Liver (tissue), 9 donors: Measurements from ENCODE around the gene CAT. TPM values are rescaled to one million over a fixed set of nuclear protein-coding genes. Genes with fewer than 3 reads are reported as not detected.

Source experiments
- DNase-seq: peaks from one replicate; pipeline ENCODE4 v3.0.0-alpha.2; 2017; ENCODE audit warnings: low spot score
- H3K27ac ChIP-seq, 2 donors: one replicate each; pipeline ENCODE4 v1.7.0; 2013; ENCODE audit warnings: inconsistent platforms in 2 of 2, low read length in 2 of 2, control low read depth in 1 of 2, low read depth in 1 of 2, mild to moderate bottlenecking in 1 of 2
- H3K27me3 ChIP-seq, 4 donors: one replicate each; pipeline versions ENCODE4 v1.6.1 to v1.7.0; 2013; ENCODE audit warnings: low read length in 3 of 4, inconsistent platforms in 1 of 4, mild to moderate bottlenecking in 1 of 4, moderate library complexity in 1 of 4; ENCODE audit not compliant: control insufficient read depth in 4 of 4, insufficient read depth in 4 of 4
- H3K36me3 ChIP-seq, 4 donors: one replicate each; pipeline versions ENCODE4 v1.6.1 to v1.7.0; 2013; ENCODE audit warnings: low read length in 3 of 4, mild to moderate bottlenecking in 3 of 4, low read depth in 1 of 4, moderate library complexity in 1 of 4; ENCODE audit not compliant: control insufficient read depth in 4 of 4, insufficient read depth in 3 of 4
- H3K4me1 ChIP-seq, 4 donors: one replicate each; pipeline versions ENCODE4 v1.6.1 to v1.7.0; 2013; ENCODE audit warnings: low read length in 3 of 4, mild to moderate bottlenecking in 3 of 4, moderate library complexity in 1 of 4; ENCODE audit not compliant: control insufficient read depth in 4 of 4, insufficient read depth in 4 of 4
- H3K4me3 ChIP-seq, 3 donors: one replicate each; pipeline versions ENCODE4 v1.6.1 to v1.7.0; 2013; ENCODE audit warnings: low read length in 3 of 3, control low read depth in 1 of 3, low read depth in 1 of 3, mild to moderate bottlenecking in 1 of 3
- H3K9ac ChIP-seq, 2 donors: one replicate each; pipeline ENCODE4 v1.7.0; 2013; ENCODE audit warnings: low read length in 2 of 2, mild to moderate bottlenecking in 2 of 2, moderate library complexity in 2 of 2, control low read depth in 1 of 2, low read depth in 1 of 2
- H3K9me3 ChIP-seq, 4 donors: one replicate each; pipeline versions ENCODE4 v1.6.1 to v1.7.0; 2013; ENCODE audit warnings: low read length in 3 of 4; ENCODE audit not compliant: control insufficient read depth in 4 of 4
- EGR1 ChIP-seq, 2 donors: IDR thresholded peaks; 2 replicates each; pipeline ENCODE4 v1.6.1; 2016 to 2018; ENCODE audit warnings: antibody characterized with exemption in 2 of 2, low read depth in 2 of 2
- FOXA2 ChIP-seq: IDR thresholded peaks from 2 replicates; pipeline ENCODE4 v1.6.1; 2016; ENCODE audit warnings: antibody characterized with exemption
- GABPA ChIP-seq, 2 donors: IDR thresholded peaks in 1 of 2; conservative IDR thresholded peaks in 1 of 2; 2 replicates each; pipeline ENCODE4 v1.6.1; 2016; ENCODE audit warnings: antibody characterized with exemption in 2 of 2, mild to moderate bottlenecking in 1 of 2, moderate library complexity in 1 of 2
- HNF4A ChIP-seq, 2 donors: conservative IDR thresholded peaks; 2 replicates each; pipeline ENCODE4 v1.6.1; 2016; ENCODE audit warnings: antibody characterized with exemption in 2 of 2, mild to moderate bottlenecking in 2 of 2
- HNF4G ChIP-seq: IDR thresholded peaks from 2 replicates; pipeline ENCODE4 v1.6.1; 2016; ENCODE audit warnings: antibody characterized with exemption
- NR2F2 ChIP-seq: IDR thresholded peaks from 2 replicates; pipeline ENCODE4 v1.6.1; 2016; ENCODE audit warnings: antibody characterized with exemption
- RAD21 ChIP-seq, 2 donors: IDR thresholded peaks; 2 replicates each; pipeline ENCODE4 v1.6.1; 2016; ENCODE audit warnings: antibody characterized with exemption in 2 of 2, mild to moderate bottlenecking in 2 of 2
- RXRA ChIP-seq, 2 donors: IDR thresholded peaks; 2 replicates each; pipeline ENCODE4 v1.6.1; 2017 to 2018; ENCODE audit warnings: antibody characterized with exemption in 2 of 2, mild to moderate bottlenecking in 1 of 2
- SP1 ChIP-seq: IDR thresholded peaks from 2 replicates; pipeline ENCODE4 v1.6.1; 2018; ENCODE audit warnings: antibody characterized with exemption, mild to moderate bottlenecking
- TAF1 ChIP-seq: conservative IDR thresholded peaks from 2 replicates; pipeline ENCODE4 v1.6.1; 2016; ENCODE audit warnings: antibody characterized with exemption, mild to moderate bottlenecking
- YY1 ChIP-seq: IDR thresholded peaks from 2 replicates; pipeline ENCODE4 v1.6.1; 2016; ENCODE audit warnings: antibody characterized with exemption, mild to moderate bottlenecking
- WGBS: extraction: QIAGEN DNeasy Blood & Tissue Kit; methylation state at CpG from one replicate; pipeline ENCODE4 v1.1.7; 2013; 5-methylcytosine and 5-hydroxymethylcytosine counted together
- polyA plus RNA-seq, 2 donors: library from polyadenylated mRNA; stranded (reverse) in 1 of 2; unstranded in 1 of 2; fragments of 200-250 nt in 1 of 2; fragments of >200 nt in 1 of 2; fragmentation: Nextera tagmentation in 1 of 2; extraction: Ambion mirVana in 1 of 2; gene quantifications; one replicate each; pipeline versions ENCODE4 v1.2.1 to v1.2.3, GENCODE V29; 2013 to 2015
- total RNA-seq, 2 donors: library from RNA; depleted of rRNA; stranded (reverse); fragments of >200 nt; gene quantifications; one replicate each; pipeline ENCODE4 v1.2.3, GENCODE V29; 2014
- TF ChIP-seq, protein P1 (sequence below): IDR thresholded peaks from 2 replicates; pipeline ENCODE4 v1.6.1; 2016; ENCODE audit warnings: antibody characterized with exemption, mild to moderate bottlenecking
- TF ChIP-seq, protein P2 (sequence below): fragments of 150-350 bp; IDR thresholded peaks from 2 replicates; pipeline ENCODE4 v1.5.1; 2017; ENCODE audit warnings: improper control_type of control experiment, low read depth, low read length; ENCODE audit not compliant: missing input control
- TF ChIP-seq, protein P3 (sequence below): IDR thresholded peaks from 2 replicates; pipeline ENCODE4 v1.6.1; 2016; ENCODE audit warnings: antibody characterized with exemption
- TF ChIP-seq, protein P4 (sequence below): IDR thresholded peaks from 2 replicates; pipeline ENCODE4 v1.6.1; 2016; ENCODE audit warnings: antibody characterized with exemption
- TF ChIP-seq, protein P5 (sequence below): IDR thresholded peaks from 2 replicates; pipeline ENCODE4 v1.6.1; 2016; ENCODE audit warnings: antibody characterized with exemption
- donor health status: healthy.
- donor health status: healthy.
- donor health status: healthy.
- donor health status: healthy.
- donor health status: healthy.

Gene CAT
- total and polyA plus RNA-seq, 4 donors, result 270 to 620 (median 388) TPM

DNA sequence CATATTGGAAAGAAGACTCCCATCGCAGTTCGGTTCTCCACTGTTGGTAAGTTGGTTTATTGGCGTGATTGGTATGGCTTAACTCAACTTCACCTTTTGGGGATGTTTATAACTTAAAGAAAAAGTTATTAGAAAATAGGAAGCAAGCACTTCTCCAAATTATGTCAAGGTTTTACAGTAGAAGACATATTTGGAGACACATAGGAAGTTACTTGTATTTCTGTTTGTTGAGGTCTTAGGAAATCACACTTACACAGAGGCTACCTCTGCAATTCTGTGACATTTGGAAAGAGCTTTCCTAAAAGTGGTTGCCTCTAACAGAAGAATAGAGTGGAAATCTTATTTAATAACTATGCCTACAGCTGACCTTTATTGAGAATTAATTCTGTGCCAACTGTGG, 12.3 kb downstream of the CAT start (continued):
- TF ChIP-seq, protein P1, sequence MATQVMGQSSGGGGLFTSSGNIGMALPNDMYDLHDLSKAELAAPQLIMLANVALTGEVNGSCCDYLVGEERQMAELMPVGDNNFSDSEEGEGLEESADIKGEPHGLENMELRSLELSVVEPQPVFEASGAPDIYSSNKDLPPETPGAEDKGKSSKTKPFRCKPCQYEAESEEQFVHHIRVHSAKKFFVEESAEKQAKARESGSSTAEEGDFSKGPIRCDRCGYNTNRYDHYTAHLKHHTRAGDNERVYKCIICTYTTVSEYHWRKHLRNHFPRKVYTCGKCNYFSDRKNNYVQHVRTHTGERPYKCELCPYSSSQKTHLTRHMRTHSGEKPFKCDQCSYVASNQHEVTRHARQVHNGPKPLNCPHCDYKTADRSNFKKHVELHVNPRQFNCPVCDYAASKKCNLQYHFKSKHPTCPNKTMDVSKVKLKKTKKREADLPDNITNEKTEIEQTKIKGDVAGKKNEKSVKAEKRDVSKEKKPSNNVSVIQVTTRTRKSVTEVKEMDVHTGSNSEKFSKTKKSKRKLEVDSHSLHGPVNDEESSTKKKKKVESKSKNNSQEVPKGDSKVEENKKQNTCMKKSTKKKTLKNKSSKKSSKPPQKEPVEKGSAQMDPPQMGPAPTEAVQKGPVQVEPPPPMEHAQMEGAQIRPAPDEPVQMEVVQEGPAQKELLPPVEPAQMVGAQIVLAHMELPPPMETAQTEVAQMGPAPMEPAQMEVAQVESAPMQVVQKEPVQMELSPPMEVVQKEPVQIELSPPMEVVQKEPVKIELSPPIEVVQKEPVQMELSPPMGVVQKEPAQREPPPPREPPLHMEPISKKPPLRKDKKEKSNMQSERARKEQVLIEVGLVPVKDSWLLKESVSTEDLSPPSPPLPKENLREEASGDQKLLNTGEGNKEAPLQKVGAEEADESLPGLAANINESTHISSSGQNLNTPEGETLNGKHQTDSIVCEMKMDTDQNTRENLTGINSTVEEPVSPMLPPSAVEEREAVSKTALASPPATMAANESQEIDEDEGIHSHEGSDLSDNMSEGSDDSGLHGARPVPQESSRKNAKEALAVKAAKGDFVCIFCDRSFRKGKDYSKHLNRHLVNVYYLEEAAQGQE, result no peak

DNA sequence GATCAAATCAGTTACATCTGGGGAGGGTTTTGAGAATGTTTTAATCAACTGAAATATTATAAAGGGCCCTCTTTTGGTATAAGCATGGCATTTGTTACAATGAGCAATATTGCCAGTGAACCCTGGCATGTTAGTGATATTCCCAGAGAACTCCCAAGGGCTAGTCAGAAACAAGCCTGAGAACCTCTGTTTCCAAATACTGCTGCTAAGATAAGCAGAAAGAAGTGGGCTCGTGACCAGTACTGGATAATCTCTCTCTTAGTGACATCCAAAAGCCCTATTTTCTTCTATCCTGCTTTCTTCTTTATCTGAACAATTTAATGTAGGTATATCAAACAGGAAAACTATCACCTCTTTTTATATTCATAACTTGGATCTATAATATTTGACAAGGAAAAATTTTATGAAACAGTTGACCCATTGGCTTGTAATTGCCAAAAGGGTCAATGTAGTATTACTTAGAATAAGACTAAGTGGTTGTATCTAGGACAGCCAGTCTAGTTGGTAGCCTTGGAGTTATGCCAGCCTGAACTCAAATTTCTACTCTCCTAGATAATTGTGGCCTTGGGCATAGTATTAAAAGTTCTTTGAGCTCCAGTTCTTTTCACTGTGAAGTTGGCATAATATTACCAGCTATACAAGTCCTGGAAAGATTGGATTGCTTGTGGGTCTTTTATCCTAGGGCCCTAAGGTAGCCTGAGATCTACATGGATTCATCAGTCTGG, 15.7 kb downstream of the CAT start:
- no peak for DNase-seq
- Histone ChIP-seq H3K36me3 (peaks cover 9 to 83% (median 56%) of the 10 kb centered on the region in 4 donors), H3K27ac (no peak overlapping the region), H3K9ac (no peak overlapping the region), H3K9me3 (no peaks in the 10 kb centered on the region), H3K27me3 (no peaks in the 10 kb centered on the region), H3K4me1 (peaks cover 5 to 77% (median 55%) of the 10 kb centered on the region in 4 donors), H3K4me3 (no peak overlapping the region)
- WGBS, result 85% methylated on average over 1 of the region's 1 CpG
- no peak for TF ChIP-seq EGR1 (IDR thresholded peaks at IDR 0.05; ENCODE audit: low read depth in 2 of 2)
- no peak for TF ChIP-seq SP1
- TF ChIP-seq, protein P2, sequence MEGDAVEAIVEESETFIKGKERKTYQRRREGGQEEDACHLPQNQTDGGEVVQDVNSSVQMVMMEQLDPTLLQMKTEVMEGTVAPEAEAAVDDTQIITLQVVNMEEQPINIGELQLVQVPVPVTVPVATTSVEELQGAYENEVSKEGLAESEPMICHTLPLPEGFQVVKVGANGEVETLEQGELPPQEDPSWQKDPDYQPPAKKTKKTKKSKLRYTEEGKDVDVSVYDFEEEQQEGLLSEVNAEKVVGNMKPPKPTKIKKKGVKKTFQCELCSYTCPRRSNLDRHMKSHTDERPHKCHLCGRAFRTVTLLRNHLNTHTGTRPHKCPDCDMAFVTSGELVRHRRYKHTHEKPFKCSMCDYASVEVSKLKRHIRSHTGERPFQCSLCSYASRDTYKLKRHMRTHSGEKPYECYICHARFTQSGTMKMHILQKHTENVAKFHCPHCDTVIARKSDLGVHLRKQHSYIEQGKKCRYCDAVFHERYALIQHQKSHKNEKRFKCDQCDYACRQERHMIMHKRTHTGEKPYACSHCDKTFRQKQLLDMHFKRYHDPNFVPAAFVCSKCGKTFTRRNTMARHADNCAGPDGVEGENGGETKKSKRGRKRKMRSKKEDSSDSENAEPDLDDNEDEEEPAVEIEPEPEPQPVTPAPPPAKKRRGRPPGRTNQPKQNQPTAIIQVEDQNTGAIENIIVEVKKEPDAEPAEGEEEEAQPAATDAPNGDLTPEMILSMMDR, result no peak
- TF ChIP-seq RXRA (IDR thresholded peaks at IDR 0.05), result no peak
- no peak for TF ChIP-seq YY1
- no peak for TF ChIP-seq NR2F2
- TF ChIP-seq GABPA (IDR thresholded peaks at IDR 0.05 in 1 of 2, conservative IDR thresholded peaks at IDR 0.05 in 1 of 2), result no peak
- no peak for TF ChIP-seq TAF1
- TF ChIP-seq HNF4G, result no peak
- TF ChIP-seq, protein P3, sequence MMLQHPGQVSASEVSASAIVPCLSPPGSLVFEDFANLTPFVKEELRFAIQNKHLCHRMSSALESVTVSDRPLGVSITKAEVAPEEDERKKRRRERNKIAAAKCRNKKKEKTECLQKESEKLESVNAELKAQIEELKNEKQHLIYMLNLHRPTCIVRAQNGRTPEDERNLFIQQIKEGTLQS, result no peak
- TF ChIP-seq, protein P4, sequence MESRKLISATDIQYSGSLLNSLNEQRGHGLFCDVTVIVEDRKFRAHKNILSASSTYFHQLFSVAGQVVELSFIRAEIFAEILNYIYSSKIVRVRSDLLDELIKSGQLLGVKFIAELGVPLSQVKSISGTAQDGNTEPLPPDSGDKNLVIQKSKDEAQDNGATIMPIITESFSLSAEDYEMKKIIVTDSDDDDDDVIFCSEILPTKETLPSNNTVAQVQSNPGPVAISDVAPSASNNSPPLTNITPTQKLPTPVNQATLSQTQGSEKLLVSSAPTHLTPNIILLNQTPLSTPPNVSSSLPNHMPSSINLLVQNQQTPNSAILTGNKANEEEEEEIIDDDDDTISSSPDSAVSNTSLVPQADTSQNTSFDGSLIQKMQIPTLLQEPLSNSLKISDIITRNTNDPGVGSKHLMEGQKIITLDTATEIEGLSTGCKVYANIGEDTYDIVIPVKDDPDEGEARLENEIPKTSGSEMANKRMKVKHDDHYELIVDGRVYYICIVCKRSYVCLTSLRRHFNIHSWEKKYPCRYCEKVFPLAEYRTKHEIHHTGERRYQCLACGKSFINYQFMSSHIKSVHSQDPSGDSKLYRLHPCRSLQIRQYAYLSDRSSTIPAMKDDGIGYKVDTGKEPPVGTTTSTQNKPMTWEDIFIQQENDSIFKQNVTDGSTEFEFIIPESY, result no peak
- TF ChIP-seq, protein P5, sequence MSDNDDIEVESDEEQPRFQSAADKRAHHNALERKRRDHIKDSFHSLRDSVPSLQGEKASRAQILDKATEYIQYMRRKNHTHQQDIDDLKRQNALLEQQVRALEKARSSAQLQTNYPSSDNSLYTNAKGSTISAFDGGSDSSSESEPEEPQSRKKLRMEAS, result no peak
- TF ChIP-seq FOXA2, result no peak
- TF ChIP-seq, protein P1, result no peak
- no peak for TF ChIP-seq HNF4A (conservative IDR thresholded peaks at IDR 0.05)
- TF ChIP-seq RAD21 (IDR thresholded peaks at IDR 0.05), result no peak
